Mammary epithelial cell (primary cell): ENCODE data around the gene RIC8A.

Experiments used
- CTCF ChIP-seq, 2 donors: IDR thresholded peaks in 1 of 2; conservative IDR thresholded peaks in 1 of 2; 2 replicates each; pipeline ENCODE4 v1.5.1; 2011 to 2012; ENCODE audit warnings: inconsistent platforms in 2 of 2, low read length in 2 of 2, mild to moderate bottlenecking in 2 of 2, control low read depth in 1 of 2, low read depth in 1 of 2; ENCODE audit not compliant: insufficient read depth in 1 of 2; ENCODE audit errors: extremely low read depth in 1 of 2
- EZH2 ChIP-seq: IDR thresholded peaks from 2 replicates; pipeline ENCODE4 v1.6.1; 2012; ENCODE audit warnings: low read length, inconsistent platforms, borderline replicate concordance

- TF ChIP-seq CTCF (conservative IDR thresholded peaks at IDR 0.05 in 1 of 2, IDR thresholded peaks at IDR 0.05 in 1 of 2; ENCODE audit: extremely low read depth in 1 of 2, insufficient read depth in 1 of 2, low read depth in 1 of 2, low read length in 2 of 2) (no peak), EZH2 (no peak)
Observed at GRCh38 chr11:204587-205109, 2.9 kb upstream of the RIC8A start.
